DLD1 (cell line): ENCODE results near the gene AOAH.

ENCODE experiments used
- in situ Hi-C: cut with HindIII; loops from 2 replicates; pipeline ENCODE4 v1.10.0; 2017; ENCODE audit warnings: low sequenced_read_pairs

The AOAH gene

GRCh38 chr7:36723951-36724664 is at the start of gene AOAH:
AOAH (minus strand) TSS chr7:36724494; CDS start chr7:36724148, 346 bp downstream.
- in situ Hi-C loops = no loop called here

DNA sequence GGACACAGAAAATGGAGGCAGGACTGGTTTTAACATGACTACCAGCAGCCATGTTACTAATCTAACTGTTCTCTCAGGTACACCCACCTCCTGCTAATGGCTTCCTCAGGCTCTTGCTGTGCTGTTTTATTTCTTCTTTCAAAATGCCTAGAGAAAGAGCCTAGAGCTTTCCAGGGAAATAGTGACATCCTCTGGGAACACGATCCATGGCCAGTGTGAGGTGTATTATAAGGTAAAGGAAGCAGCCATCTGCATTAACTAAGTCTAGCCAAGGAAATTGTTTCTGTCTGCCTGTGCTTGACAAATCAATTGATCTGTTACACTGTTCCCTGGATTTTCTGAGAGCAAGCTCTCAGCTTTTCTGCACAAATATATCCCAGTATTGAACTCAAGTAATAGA is 42.2 kb upstream of the AOAH start:
- in situ Hi-C loops = no loop called here

GRCh38 chr7:36765605-36766004 is 41.3 kb upstream of the AOAH start:
- in situ Hi-C loops = no loop called here

- in situ Hi-C loops = no loop called here
Measured at GRCh38 chr7:36764929-36765328, 40.6 kb upstream of the AOAH start.

GRCh38 chr7:36763132-36763816 is 39.0 kb upstream of the AOAH start:
- in situ Hi-C loops = no loop called here

DNA sequence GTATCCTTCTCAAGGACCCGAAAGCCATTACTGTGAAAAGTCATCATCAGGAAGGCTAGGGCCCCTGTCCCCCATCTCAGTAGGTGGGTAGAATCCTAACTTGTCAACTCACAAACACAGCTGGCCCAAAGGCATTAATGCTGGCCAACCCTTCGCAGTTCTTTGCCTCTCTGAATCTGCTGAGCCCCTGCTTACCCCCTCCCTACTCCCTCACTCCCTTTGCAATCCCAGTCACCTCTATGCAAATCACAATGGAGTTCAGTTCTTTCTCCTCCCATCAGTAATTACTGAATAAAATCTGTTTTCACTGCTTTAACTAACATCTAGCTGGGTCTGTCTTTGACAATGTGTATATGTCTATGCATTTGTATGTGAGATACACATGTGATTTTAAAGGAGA is 38.1 kb upstream of the AOAH start:
- in situ Hi-C loops = no loop called here

GRCh38 chr7:36761835-36762234 is 37.5 kb upstream of the AOAH start:
- in situ Hi-C loops = no loop called here

- in situ Hi-C loops = no loop called here
Measured at GRCh38 chr7:36760856-36761762, 36.8 kb upstream of the AOAH start.

- in situ Hi-C loops = no loop called here
Measured at GRCh38 chr7:36758879-36759278, 34.6 kb upstream of the AOAH start.

GRCh38 chr7:36755484-36755883 is 31.2 kb upstream of the AOAH start:
- in situ Hi-C loops = no loop called here

DNA sequence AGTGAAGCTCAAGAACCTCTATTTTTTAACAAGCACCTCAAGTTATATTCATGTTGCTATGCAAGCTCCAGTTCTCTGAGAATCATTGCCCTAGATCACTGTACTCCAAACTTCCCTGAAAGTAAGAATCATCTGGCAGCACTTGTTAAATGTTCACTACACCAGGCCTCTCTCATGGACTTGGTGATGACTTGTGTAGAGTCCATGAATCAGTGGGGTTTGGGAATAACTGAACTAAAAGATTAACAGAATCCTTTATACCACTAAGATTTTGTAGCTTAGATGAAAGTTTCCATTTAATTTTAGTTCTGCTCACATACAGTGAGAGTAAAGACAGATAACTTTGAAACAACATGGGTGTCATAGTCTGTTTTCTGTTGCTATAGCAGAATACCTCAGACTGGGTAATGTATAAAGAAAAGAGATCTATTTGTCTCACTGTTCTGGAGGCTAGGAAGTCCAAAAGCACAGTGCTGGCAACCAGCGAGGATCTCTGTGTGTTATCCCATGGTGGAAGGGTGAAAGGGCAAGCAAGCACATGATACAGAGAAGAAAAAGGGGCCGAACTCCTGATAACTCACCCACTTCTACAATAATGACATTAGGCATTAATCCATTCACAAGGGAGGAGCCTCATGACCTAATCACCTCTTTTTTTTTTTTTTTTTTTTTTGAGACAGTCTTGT is 27.9 kb upstream of the AOAH start:
- in situ Hi-C loops = no loop called here

DNA sequence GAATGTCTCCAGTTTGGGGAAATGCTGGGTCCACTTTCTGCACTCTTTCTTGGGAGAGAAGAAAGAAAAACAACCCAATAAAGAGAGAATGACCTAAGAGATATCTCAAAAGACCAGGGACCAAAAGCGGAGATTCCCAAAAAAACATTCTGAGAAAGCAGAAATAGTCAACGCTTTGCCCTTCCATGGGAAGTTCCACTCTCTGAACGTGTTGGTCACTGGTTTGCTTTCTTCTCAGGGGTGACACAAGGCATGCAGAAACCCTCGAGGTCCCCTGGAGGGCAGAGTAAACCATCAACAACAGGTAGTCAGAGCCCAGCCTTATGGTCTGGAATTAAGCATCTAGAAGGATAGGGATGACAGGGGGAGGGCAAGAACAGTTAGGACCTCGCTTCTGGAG is 26.2 kb upstream of the AOAH start:
- in situ Hi-C loops = no loop called here

DNA sequence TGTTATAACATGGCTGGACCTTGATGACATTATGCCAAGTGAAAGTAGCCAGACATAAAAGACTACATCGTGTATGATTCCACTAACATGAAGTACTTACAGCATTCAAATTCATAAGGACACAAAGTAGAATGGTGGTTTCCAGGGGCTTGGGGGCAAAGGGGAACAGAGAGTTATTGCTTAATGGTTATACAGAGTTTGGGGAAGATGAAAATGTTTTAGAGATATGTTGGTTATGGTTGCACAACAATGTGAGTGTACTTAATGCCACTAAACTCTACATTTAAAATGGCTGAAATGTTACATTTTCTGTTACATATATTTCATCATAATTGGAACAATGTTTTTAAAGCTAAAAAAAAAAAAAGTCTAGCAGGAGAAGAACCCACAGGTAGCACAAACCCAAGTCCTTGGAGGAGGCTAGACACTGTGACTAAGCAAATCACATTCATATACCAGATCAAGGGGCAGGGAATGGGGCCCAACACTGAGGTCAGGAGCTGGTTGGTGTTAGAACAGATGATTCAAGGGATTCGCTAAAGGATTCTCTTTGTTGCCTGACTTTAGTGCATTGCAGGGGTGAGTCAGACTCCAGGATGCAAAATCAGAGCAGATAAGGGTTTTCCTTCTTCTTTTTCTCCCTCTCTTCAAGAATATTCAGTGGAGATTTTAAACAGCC is 25.1 kb upstream of the AOAH start:
- in situ Hi-C loops = no loop called here

- in situ Hi-C loops = no loop called here
Measured at GRCh38 chr7:36748017-36748487, 23.8 kb upstream of the AOAH start.

DNA sequence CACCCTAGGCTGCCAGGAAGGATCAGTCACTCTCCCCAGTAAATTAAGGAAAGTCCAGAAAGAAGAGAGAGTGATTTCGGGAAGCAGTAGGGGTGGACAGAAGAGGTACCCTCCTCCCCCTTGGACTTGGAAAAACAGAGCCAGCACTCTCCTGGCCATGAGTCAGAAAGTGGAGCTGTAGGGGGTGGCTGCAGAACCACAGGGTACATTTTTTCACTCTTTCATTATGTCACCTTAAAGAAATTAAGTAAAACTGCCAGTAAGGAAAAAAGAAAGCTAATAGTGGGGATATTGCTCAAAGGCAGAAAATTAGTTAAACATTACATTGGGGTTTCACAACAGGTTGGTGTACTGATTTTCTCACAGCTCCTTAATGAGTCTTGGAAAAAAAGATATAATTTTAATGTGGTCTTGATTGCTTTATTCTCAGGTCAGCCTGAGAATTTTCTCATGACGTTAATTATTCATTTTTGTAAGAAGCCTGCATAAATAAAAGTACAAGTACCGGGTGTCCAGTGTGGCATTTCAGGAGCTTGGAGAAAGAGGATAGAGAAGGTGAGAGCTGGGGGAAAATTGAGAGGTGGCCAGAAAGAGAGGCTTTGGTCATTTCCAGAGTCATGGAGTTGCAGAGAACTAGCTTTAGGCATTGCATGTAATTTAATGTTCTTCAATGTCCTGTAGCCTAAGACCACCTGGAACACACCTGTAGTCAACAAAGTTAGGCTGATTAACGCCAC is 23.2 kb upstream of the AOAH start:
- in situ Hi-C loops = no loop called here

DNA sequence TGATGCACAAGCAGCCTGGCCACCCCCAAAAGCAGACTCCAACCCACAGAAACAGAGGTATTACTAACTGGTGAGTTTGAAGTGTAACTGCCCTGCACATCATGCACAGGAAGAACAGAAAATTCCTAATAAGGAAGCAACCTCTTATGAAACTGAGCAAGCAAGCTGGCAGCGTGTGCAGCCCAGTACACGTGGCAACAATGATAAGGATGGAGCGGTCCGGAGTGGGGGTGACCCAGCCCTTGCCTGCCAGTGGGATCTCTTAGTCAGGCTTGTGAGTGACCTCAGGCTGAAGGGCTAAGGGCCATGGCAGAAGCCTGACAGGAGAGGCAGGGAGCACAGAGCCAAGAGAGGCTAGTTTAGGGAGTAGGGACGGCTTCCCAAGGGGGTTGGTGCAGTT is 22.1 kb upstream of the AOAH start:
- in situ Hi-C loops = no loop called here

GRCh38 chr7:36742911-36743775 is 18.8 kb upstream of the AOAH start:
- in situ Hi-C loops = no loop called here

DNA sequence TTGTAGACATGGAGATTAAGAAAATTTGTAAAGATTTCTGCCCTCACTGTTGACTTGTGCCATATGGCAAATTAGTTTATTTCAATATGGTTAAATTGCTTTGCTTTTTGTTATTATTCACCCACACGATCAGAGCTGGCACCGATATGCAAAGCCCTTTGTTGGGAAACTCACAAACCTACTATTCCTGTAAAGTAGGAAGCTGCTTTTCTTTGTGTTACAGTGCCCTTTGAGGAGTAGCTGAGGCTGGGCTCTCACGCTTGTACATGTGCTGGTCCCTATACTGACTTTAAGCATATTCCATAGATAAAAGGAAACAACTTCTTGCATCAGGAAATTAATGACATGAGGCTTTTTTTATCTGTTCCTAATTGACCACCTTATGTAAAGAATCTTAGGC is 17.6 kb upstream of the AOAH start:
- in situ Hi-C loops = no loop called here

DNA sequence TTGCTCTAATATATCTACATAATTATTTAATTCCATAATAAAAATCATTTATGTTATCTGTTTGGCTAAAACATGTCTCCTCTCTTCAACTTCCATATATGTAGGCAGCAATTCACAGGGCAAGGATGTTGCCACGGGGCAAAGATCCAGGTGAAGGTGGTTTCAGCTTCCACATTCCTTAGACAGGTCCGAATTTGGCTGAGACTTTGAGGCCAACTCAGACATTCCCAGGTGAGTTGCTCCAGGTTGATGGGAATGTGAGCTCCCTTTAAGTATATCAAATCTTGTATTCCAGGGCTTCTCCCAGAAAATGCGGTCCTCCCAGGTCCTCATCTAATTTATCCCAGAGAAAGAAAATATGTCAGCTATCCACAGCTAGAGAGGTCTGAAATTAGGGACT is 15.1 kb upstream of the AOAH start:
- in situ Hi-C loops = no loop called here
